Panc1 (cell line): ENCODE measurements around the gene CCDC180. TPM values are rescaled to one million over a fixed set of nuclear protein-coding genes. Genes with fewer than 3 reads are reported as not detected.

ENCODE experiments used
- ATAC-seq: fragments of 200-7000 bp; cut with Tn5 transposase; 2 replicates; pipeline ENCODE4 v1.9.1; 2020; ENCODE audit warnings: mild to moderate bottlenecking, moderate library complexity
- BruUV-seq: library from RNA; stranded (reverse); fragments of 400-500 nt; replicated peaks from 2 replicates; lab custom pipeline; 2021; lab: Mats Ljungman, UMichigan
- CTCF ChIA-PET: fragments of 300-600 bp; sonication (Branson Sonifier 250); formaldehyde crosslinking; loops from one replicate; lab custom pipeline; 2022; ENCODE audit warnings: antibody characterized with exemption; lab: Charles Lee
- POLR2A ChIA-PET: fragments of 300-600 bp; sonication (Branson Sonifier 250); formaldehyde crosslinking; loops from one replicate; lab custom pipeline; 2022; ENCODE audit warnings: antibody characterized with exemption; lab: Charles Lee
- DNase-seq: peaks from one replicate; pipeline ENCODE4 v3.0.0-alpha.2; 2010; ENCODE audit warnings: low read depth, low spot score
- H3K27ac ChIP-seq: 2 replicates; pipeline ENCODE4 v1.5.1; 2011; ENCODE audit warnings: mild to moderate bottlenecking, low read length, inconsistent platforms
- H3K27me3 ChIP-seq: fragments of 200-500 bp; sonication (Bioruptor generic); 2 replicates; pipeline ENCODE4 v1.6.0; 2014; ENCODE audit warnings: low read length, inconsistent platforms; ENCODE audit not compliant: control insufficient read depth, insufficient read depth
- H3K36me3 ChIP-seq: fragments of 200-500 bp; sonication (Bioruptor generic); 2 replicates; pipeline ENCODE4 v1.5.1; 2014; ENCODE audit warnings: inconsistent platforms, mild to moderate bottlenecking, low read length, moderate library complexity; ENCODE audit not compliant: control insufficient read depth, insufficient read depth
- H3K4me1 ChIP-seq: 2 replicates; pipeline ENCODE4 v1.5.1; 2011; ENCODE audit warnings: inconsistent platforms, mild to moderate bottlenecking, low read length, moderate library complexity; ENCODE audit not compliant: control insufficient read depth, insufficient read depth
- H3K4me3 ChIP-seq, 2 experiments: 2 replicates each; pipeline ENCODE4 v1.5.1; 2011 to 2012; ENCODE audit warnings: low read depth in 2 of 2, low read length in 2 of 2, mild to moderate bottlenecking in 2 of 2, inconsistent platforms in 1 of 2, moderate library complexity in 1 of 2
- H3K9me3 ChIP-seq: fragments of 200-500 bp; sonication (Bioruptor generic); 2 replicates; pipeline ENCODE4 v1.5.1; 2014; ENCODE audit warnings: low read depth, mild to moderate bottlenecking, inconsistent platforms, low read length, moderate library complexity; ENCODE audit not compliant: control insufficient read depth, insufficient read depth
- POLR2AphosphoS5 ChIP-seq: IDR thresholded peaks from 2 replicates; pipeline ENCODE4 v1.6.1; 2012; ENCODE audit warnings: mild to moderate bottlenecking, low read depth, low read length, moderate library complexity
- SIN3A ChIP-seq: IDR thresholded peaks from 2 replicates; pipeline ENCODE4 v1.6.1; 2012; ENCODE audit warnings: low read depth, mild to moderate bottlenecking, low read length, moderate library complexity, borderline replicate concordance; ENCODE audit not compliant: insufficient read depth
- TCF7L2 ChIP-seq: IDR thresholded peaks from 2 replicates; pipeline ENCODE4 v1.6.1; 2011; ENCODE audit warnings: mild to moderate bottlenecking, low read depth, low read length, inconsistent platforms
- in situ Hi-C: cut with HindIII; loops from 2 replicates; pipeline ENCODE4 v1.10.0; 2016; ENCODE audit warnings: low sequenced_read_pairs, low pct_unique_long_range_greater_than_20kb
- intact Hi-C: fragments of 100-400 bp; cut with micrococcal nuclease; formaldehyde crosslinking; loops from one replicate; pipeline ENCODE4 v1.10.0; 2022; ENCODE audit not compliant: unreplicated experiment
- total RNA-seq: library from RNA; stranded (reverse); gene quantifications from one replicate; pipeline ENCODE4 v1.2.1, GENCODE V29; 2021; ENCODE audit not compliant: unreplicated experiment
- TF ChIP-seq, protein P1 (sequence below), 2 experiments: IDR thresholded peaks; 2 replicates each; pipeline ENCODE4 v1.6.1; 2011 to 2012; ENCODE audit warnings: low read depth in 2 of 2, control low read depth in 1 of 2, low read length in 1 of 2, mild to moderate bottlenecking in 1 of 2, moderate library complexity in 1 of 2; ENCODE audit not compliant: insufficient read depth in 1 of 2
- TF ChIP-seq, protein P2 (sequence below): fragments of 450-650 bp; IDR thresholded peaks from 2 replicates; pipeline ENCODE4 v1.5.1; 2017; ENCODE audit warnings: mild to moderate bottlenecking

Gene CCDC180
- total RNA-seq, 1 experiment from 2014 or later, result 2.9 TPM

DNA sequence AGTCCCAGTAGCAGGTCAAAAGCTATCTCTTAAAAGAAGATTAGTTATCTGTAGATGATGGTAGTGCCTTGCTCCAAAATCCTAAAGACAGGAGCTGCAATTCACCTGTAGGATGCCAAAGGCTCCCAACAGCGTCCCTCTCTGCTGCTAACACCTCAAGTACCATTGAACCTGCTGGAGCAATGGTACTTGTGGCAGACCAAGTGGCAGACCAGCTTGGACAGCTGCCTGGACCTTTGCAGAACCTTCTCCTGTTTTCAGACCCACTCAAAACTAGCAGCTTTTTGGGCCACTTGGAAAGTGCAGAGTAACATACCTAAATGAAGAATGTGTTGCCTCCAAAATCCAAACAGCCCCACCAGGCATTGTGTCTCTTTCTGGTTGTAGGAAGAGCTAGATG is 6.9 kb upstream of the CCDC180 start:
- no peak for DNase-seq
- no peak overlapping the region for H3K4me3 ChIP-seq
- H3K27ac ChIP-seq, result no peak overlapping the region
- H3K9me3 ChIP-seq, result peaks cover 9% of the 10 kb centered on the region; the same call in 1 of the 2 replicates
- intact Hi-C loops, result no loop called here
- H3K36me3 ChIP-seq, result no peaks in the 10 kb centered on the region
- no peaks in the 10 kb centered on the region for H3K27me3 ChIP-seq
- no peak for ATAC-seq
- BruUV-seq, result no TSS peak
- ChIA-PET POLR2A (no interaction called here), CTCF (no interaction called here)
- in situ Hi-C loops, result no loop called here
- TF ChIP-seq, protein P1, sequence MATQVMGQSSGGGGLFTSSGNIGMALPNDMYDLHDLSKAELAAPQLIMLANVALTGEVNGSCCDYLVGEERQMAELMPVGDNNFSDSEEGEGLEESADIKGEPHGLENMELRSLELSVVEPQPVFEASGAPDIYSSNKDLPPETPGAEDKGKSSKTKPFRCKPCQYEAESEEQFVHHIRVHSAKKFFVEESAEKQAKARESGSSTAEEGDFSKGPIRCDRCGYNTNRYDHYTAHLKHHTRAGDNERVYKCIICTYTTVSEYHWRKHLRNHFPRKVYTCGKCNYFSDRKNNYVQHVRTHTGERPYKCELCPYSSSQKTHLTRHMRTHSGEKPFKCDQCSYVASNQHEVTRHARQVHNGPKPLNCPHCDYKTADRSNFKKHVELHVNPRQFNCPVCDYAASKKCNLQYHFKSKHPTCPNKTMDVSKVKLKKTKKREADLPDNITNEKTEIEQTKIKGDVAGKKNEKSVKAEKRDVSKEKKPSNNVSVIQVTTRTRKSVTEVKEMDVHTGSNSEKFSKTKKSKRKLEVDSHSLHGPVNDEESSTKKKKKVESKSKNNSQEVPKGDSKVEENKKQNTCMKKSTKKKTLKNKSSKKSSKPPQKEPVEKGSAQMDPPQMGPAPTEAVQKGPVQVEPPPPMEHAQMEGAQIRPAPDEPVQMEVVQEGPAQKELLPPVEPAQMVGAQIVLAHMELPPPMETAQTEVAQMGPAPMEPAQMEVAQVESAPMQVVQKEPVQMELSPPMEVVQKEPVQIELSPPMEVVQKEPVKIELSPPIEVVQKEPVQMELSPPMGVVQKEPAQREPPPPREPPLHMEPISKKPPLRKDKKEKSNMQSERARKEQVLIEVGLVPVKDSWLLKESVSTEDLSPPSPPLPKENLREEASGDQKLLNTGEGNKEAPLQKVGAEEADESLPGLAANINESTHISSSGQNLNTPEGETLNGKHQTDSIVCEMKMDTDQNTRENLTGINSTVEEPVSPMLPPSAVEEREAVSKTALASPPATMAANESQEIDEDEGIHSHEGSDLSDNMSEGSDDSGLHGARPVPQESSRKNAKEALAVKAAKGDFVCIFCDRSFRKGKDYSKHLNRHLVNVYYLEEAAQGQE (IDR thresholded peaks at IDR 0.05; ENCODE audit: insufficient read depth in 1 of 2, low read depth in 2 of 2, low read length in 1 of 2), result no peak
- TF ChIP-seq POLR2AphosphoS5 (no peak), SIN3A (no peak), TCF7L2 (no peak)
- TF ChIP-seq, protein P2, sequence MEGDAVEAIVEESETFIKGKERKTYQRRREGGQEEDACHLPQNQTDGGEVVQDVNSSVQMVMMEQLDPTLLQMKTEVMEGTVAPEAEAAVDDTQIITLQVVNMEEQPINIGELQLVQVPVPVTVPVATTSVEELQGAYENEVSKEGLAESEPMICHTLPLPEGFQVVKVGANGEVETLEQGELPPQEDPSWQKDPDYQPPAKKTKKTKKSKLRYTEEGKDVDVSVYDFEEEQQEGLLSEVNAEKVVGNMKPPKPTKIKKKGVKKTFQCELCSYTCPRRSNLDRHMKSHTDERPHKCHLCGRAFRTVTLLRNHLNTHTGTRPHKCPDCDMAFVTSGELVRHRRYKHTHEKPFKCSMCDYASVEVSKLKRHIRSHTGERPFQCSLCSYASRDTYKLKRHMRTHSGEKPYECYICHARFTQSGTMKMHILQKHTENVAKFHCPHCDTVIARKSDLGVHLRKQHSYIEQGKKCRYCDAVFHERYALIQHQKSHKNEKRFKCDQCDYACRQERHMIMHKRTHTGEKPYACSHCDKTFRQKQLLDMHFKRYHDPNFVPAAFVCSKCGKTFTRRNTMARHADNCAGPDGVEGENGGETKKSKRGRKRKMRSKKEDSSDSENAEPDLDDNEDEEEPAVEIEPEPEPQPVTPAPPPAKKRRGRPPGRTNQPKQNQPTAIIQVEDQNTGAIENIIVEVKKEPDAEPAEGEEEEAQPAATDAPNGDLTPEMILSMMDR, result no peak
- no peaks in the 10 kb centered on the region for H3K4me1 ChIP-seq

DNA sequence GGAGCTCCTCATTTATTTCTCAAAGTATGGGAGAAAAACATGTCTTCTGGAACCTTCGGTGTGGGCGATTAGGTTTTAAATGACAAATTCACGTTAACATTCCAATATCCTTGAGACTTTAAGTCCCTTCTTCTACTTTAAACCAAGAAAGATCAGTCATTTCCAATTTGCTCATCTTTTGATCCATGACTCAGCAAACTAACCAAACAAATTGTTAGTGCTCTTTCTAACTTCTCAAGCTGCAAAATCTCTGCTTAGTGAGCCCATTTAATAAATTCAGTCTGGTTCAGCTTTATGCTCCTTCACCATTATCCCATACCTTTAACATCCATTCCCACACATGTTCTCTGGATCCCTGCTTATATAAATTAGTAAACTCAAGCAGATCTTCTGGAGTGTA is 5.5 kb upstream of the CCDC180 start:
- ATAC-seq (no peak), DNase-seq (no peak)
- no peak overlapping the region for H3K4me3 ChIP-seq
- in situ Hi-C loops (no loop called here), intact Hi-C loops (no loop called here)
- ChIA-PET POLR2A (no interaction called here), CTCF (no interaction called here)
- H3K9me3 ChIP-seq, result peaks cover 9% of the 10 kb centered on the region; the same call in 1 of the 2 replicates
- H3K4me1 ChIP-seq, result no peaks in the 10 kb centered on the region
- TF ChIP-seq POLR2AphosphoS5 (no peak), TCF7L2 (no peak), SIN3A (no peak)
- TF ChIP-seq, protein P1 (IDR thresholded peaks at IDR 0.05; ENCODE audit: insufficient read depth in 1 of 2, low read depth in 2 of 2, low read length in 1 of 2), result no peak
- TF ChIP-seq, protein P2, result no peak
- no peak overlapping the region for H3K27ac ChIP-seq
- H3K27me3 ChIP-seq, result no peaks in the 10 kb centered on the region
- H3K36me3 ChIP-seq, result no peaks in the 10 kb centered on the region
- BruUV-seq, result no TSS peak
